Progenitor cell of endocrine pancreas (in vitro differentiated cells): ENCODE data around the gene ARAP1. TPM values are rescaled to one million over a fixed set of nuclear protein-coding genes. Genes with fewer than 3 reads are reported as not detected.

Source experiments
- DNase-seq: peaks from one replicate; pipeline ENCODE4 v3.0.0; 2021; ENCODE audit warnings: low spot score; ENCODE audit not compliant: unreplicated experiment
- H3K27ac Mint-ChIP-seq: 2 replicates; pipeline ENCODE4 v1.8.0; 2021; ENCODE audit warnings: mild to moderate bottlenecking, moderate library complexity, mixed read lengths
- H3K27me3 Mint-ChIP-seq: 2 replicates; pipeline ENCODE4 v1.8.0; 2021; ENCODE audit warnings: mixed read lengths
- H3K36me3 Mint-ChIP-seq: 2 replicates; pipeline ENCODE4 v1.8.0; 2022; ENCODE audit warnings: mixed read lengths; ENCODE audit not compliant: insufficient read depth
- H3K4me1 Mint-ChIP-seq: 2 replicates; pipeline ENCODE4 v1.8.0; 2021; ENCODE audit warnings: low read depth, mixed read lengths
- H3K4me3 Mint-ChIP-seq: 2 replicates; pipeline ENCODE4 v1.8.0; 2021; ENCODE audit warnings: low read depth, mild to moderate bottlenecking, moderate library complexity, mixed read lengths
- H3K9me3 Mint-ChIP-seq: 2 replicates; pipeline ENCODE4 v1.8.0; 2021; ENCODE audit warnings: low read depth, mixed read lengths
- CTCF ChIP-seq: fragments of 200-600 bp; sonication (generic); IDR thresholded peaks from one replicate; pipeline ENCODE4 v1.5.0; 2021; ENCODE audit warnings: antibody characterized with exemption, mild to moderate bottlenecking; ENCODE audit not compliant: unreplicated experiment
- total RNA-seq: library from RNA; stranded (reverse); gene quantifications from 2 replicates; pipeline ENCODE4 v1.2.1, GENCODE V29; 2021

The ARAP1 gene
- total RNA-seq, 1 donor from 2014 or later: 86.7 TPM

- Mint-ChIP-seq H3K4me1 (no peaks in the 10 kb centered on the region), H3K27ac (no peak overlapping the region), H3K4me3 (no peak overlapping the region), H3K9me3 (peaks cover 5% of the 10 kb centered on the region), H3K36me3 (no peaks in the 10 kb centered on the region), H3K27me3 (peaks cover 66% of the 10 kb centered on the region)
- DNase-seq: no peak
- TF ChIP-seq CTCF: no peak
Observed at GRCh38 chr11:72671152-72672099, 80.8 kb downstream of the ARAP1 start.

- peaks cover 5% of the 10 kb centered on the region for H3K9me3 Mint-ChIP-seq
- no peak overlapping the region for H3K4me3 Mint-ChIP-seq
- no peak for DNase-seq
- TF ChIP-seq CTCF: no peak
- no peaks in the 10 kb centered on the region for H3K36me3 Mint-ChIP-seq
- H3K27ac Mint-ChIP-seq: no peak overlapping the region
- no peaks in the 10 kb centered on the region for H3K4me1 Mint-ChIP-seq
- H3K27me3 Mint-ChIP-seq: peaks cover 58% of the 10 kb centered on the region
Observed at GRCh38 chr11:72670041-72670440, 82.2 kb downstream of the ARAP1 start.

GRCh38 chr11:72669527-72669926 lies 82.7 kb downstream of the ARAP1 start:
- Mint-ChIP-seq H3K27ac (no peak overlapping the region), H3K27me3 (peaks cover 53% of the 10 kb centered on the region), H3K9me3 (peaks cover 5% of the 10 kb centered on the region), H3K36me3 (no peaks in the 10 kb centered on the region), H3K4me1 (no peaks in the 10 kb centered on the region), H3K4me3 (no peak overlapping the region)
- TF ChIP-seq CTCF: no peak
- no peak for DNase-seq

- DNase-seq: no peak
- no peak overlapping the region for H3K27ac Mint-ChIP-seq
- no peak for TF ChIP-seq CTCF
- no peak overlapping the region for H3K4me3 Mint-ChIP-seq
- H3K9me3 Mint-ChIP-seq: peaks cover 5% of the 10 kb centered on the region
- no peaks in the 10 kb centered on the region for H3K4me1 Mint-ChIP-seq
- H3K27me3 Mint-ChIP-seq: peaks cover 45% of the 10 kb centered on the region
- no peaks in the 10 kb centered on the region for H3K36me3 Mint-ChIP-seq
Observed at GRCh38 chr11:72668629-72669347, 83.4 kb downstream of the ARAP1 start.

GRCh38 chr11:72665911-72666472 lies 86.2 kb downstream of the ARAP1 start:
- no peak for DNase-seq
- Mint-ChIP-seq H3K27me3 (peaks cover 37% of the 10 kb centered on the region), H3K9me3 (peaks cover 5% of the 10 kb centered on the region), H3K4me3 (no peak overlapping the region), H3K4me1 (no peaks in the 10 kb centered on the region), H3K27ac (no peak overlapping the region), H3K36me3 (no peaks in the 10 kb centered on the region)
- TF ChIP-seq CTCF: no peak
